ENCODE measurements around the gene CYRIA. TPM values are rescaled to one million over a fixed set of nuclear protein-coding genes. Genes with fewer than 3 reads are reported as not detected.

Gene CYRIA
- total RNA-seq, 2 experiments from 2014 or later: 0.05 to 0.10 TPM

- ChIA-PET POLR2A (no interaction called here), CTCF (no interaction called here)
- no peak for DNase-seq
- Mint-ChIP-seq H3K36me3 (ENCODE audit: low read depth) (no peaks in the 10 kb centered on the region), H3K27me3 (no peaks in the 10 kb centered on the region), H3K4me3 (no peak overlapping the region), H3K27ac (no peak overlapping the region), H3K9me3 (no peaks in the 10 kb centered on the region), H3K4me1 (no peaks in the 10 kb centered on the region)
Measured at GRCh38 chr2:16683576-16683975, 17.9 kb upstream of the CYRIA start.

- Mint-ChIP-seq H3K4me1 (no peaks in the 10 kb centered on the region), H3K27ac (no peak overlapping the region), H3K4me3 (no peak overlapping the region), H3K9me3 (peaks cover 3% of the 10 kb centered on the region), H3K36me3 (ENCODE audit: low read depth) (no peaks in the 10 kb centered on the region), H3K27me3 (no peaks in the 10 kb centered on the region)
- no peak for DNase-seq
- CTCF ChIA-PET: no interaction called here
- POLR2A ChIA-PET: no interaction called here
Measured at GRCh38 chr2:16682431-16683118, 16.9 kb upstream of the CYRIA start.

GRCh38 chr2:16680781-16681180, 15.1 kb upstream of the CYRIA start:
- H3K27ac Mint-ChIP-seq: no peak overlapping the region
- DNase-seq: no peak
- CTCF ChIA-PET: no interaction called here
- no peaks in the 10 kb centered on the region for H3K36me3 Mint-ChIP-seq (ENCODE audit: low read depth)
- no peak overlapping the region for H3K4me3 Mint-ChIP-seq
- peaks cover 2% of the 10 kb centered on the region for H3K27me3 Mint-ChIP-seq
- H3K9me3 Mint-ChIP-seq: peaks cover 3% of the 10 kb centered on the region
- no peaks in the 10 kb centered on the region for H3K4me1 Mint-ChIP-seq
- POLR2A ChIA-PET: no interaction called here

- ChIA-PET POLR2A (no interaction called here), CTCF (no interaction called here)
- Mint-ChIP-seq H3K9me3 (peaks cover 3% of the 10 kb centered on the region), H3K4me3 (no peak overlapping the region), H3K36me3 (ENCODE audit: low read depth) (no peaks in the 10 kb centered on the region), H3K4me1 (no peaks in the 10 kb centered on the region), H3K27me3 (peaks cover 3% of the 10 kb centered on the region), H3K27ac (no peak overlapping the region)
- DNase-seq: no peak
Measured at GRCh38 chr2:16680304-16680703, 14.7 kb upstream of the CYRIA start.

GRCh38 chr2:16678964-16679363, 13.3 kb upstream of the CYRIA start:
- no peak overlapping the region for H3K27ac Mint-ChIP-seq

GRCh38 chr2:16677875-16678274, 12.2 kb upstream of the CYRIA start:
- H3K9me3 Mint-ChIP-seq: peaks cover 3% of the 10 kb centered on the region
- no peaks in the 10 kb centered on the region for H3K4me1 Mint-ChIP-seq
- H3K27ac Mint-ChIP-seq: no peak overlapping the region
- no peak for DNase-seq
- H3K36me3 Mint-ChIP-seq (ENCODE audit: low read depth): no peaks in the 10 kb centered on the region
- H3K27me3 Mint-ChIP-seq: peaks cover 3% of the 10 kb centered on the region
- ChIA-PET CTCF (no interaction called here), POLR2A (no interaction called here)
- H3K4me3 Mint-ChIP-seq: no peak overlapping the region

More at GRCh38 chr2:16678964-16679363, 13.3 kb upstream of the CYRIA start:
- Mint-ChIP-seq H3K36me3 (ENCODE audit: low read depth) (no peaks in the 10 kb centered on the region), H3K4me3 (no peak overlapping the region), H3K27me3 (peaks cover 3% of the 10 kb centered on the region), H3K4me1 (no peaks in the 10 kb centered on the region), H3K9me3 (peaks cover 3% of the 10 kb centered on the region)
- POLR2A ChIA-PET: no interaction called here
- no peak for DNase-seq
- CTCF ChIA-PET: no interaction called here

- Mint-ChIP-seq H3K4me1 (no peaks in the 10 kb centered on the region), H3K27ac (no peak overlapping the region), H3K9me3 (peaks cover 3% of the 10 kb centered on the region), H3K36me3 (ENCODE audit: low read depth) (no peaks in the 10 kb centered on the region), H3K4me3 (no peak overlapping the region), H3K27me3 (peaks cover 7% of the 10 kb centered on the region)
- DNase-seq: no peak
- CTCF ChIA-PET: no interaction called here
- POLR2A ChIA-PET: no interaction called here
Measured at GRCh38 chr2:16675781-16676180, 10.1 kb upstream of the CYRIA start.

GRCh38 chr2:16674154-16674553, 8.5 kb upstream of the CYRIA start:
- Mint-ChIP-seq H3K4me1 (no peaks in the 10 kb centered on the region), H3K36me3 (ENCODE audit: low read depth) (no peaks in the 10 kb centered on the region), H3K9me3 (peaks cover 3% of the 10 kb centered on the region), H3K27ac (no peak overlapping the region), H3K27me3 (peaks cover 7% of the 10 kb centered on the region), H3K4me3 (no peak overlapping the region)
- no peak for DNase-seq
- ChIA-PET POLR2A (no interaction called here), CTCF (no interaction called here)

- Mint-ChIP-seq H3K27me3 (peaks cover 12% of the 10 kb centered on the region), H3K4me1 (no peaks in the 10 kb centered on the region), H3K9me3 (no peaks in the 10 kb centered on the region), H3K27ac (no peak overlapping the region), H3K4me3 (no peak overlapping the region), H3K36me3 (ENCODE audit: low read depth) (no peaks in the 10 kb centered on the region)
- no peak for DNase-seq
- ChIA-PET POLR2A (no interaction called here), CTCF (no interaction called here)
Measured at GRCh38 chr2:16671760-16672159, 6.1 kb upstream of the CYRIA start.

GRCh38 chr2:16669388-16669787, 3.8 kb upstream of the CYRIA start:
- CTCF ChIA-PET: no interaction called here
- H3K27me3 Mint-ChIP-seq: peaks cover 28% of the 10 kb centered on the region
- H3K27ac Mint-ChIP-seq: no peak overlapping the region
- POLR2A ChIA-PET: no interaction called here
- H3K4me1 Mint-ChIP-seq: peaks cover 16% of the 10 kb centered on the region
- no peak overlapping the region for H3K4me3 Mint-ChIP-seq
- no peaks in the 10 kb centered on the region for H3K9me3 Mint-ChIP-seq
- no peaks in the 10 kb centered on the region for H3K36me3 Mint-ChIP-seq (ENCODE audit: low read depth)
- DNase-seq: no peak

GRCh38 chr2:16666449-16666801, 791 bp upstream of the CYRIA start:
- POLR2A ChIA-PET: no interaction called here
- no peak for DNase-seq
- H3K27ac Mint-ChIP-seq: no peak overlapping the region
- no peaks in the 10 kb centered on the region for H3K9me3 Mint-ChIP-seq
- H3K4me1 Mint-ChIP-seq: peaks cover 21% of the 10 kb centered on the region
- no peaks in the 10 kb centered on the region for H3K36me3 Mint-ChIP-seq (ENCODE audit: low read depth)
- peak overlapping the region; percentile 67 for H3K4me3 Mint-ChIP-seq
- H3K27me3 Mint-ChIP-seq: peaks cover 34% of the 10 kb centered on the region
- CTCF ChIA-PET: no interaction called here

GRCh38 chr2:16664809-16665747, 556 bp downstream of the CYRIA start:
- H3K27me3 Mint-ChIP-seq: peaks cover 36% of the 10 kb centered on the region
- POLR2A ChIA-PET: no interaction called here
- no peak for DNase-seq
- peaks cover 21% of the 10 kb centered on the region for H3K4me1 Mint-ChIP-seq
- H3K36me3 Mint-ChIP-seq (ENCODE audit: low read depth): no peaks in the 10 kb centered on the region
- CTCF ChIA-PET: no interaction called here
- H3K4me3 Mint-ChIP-seq: peak overlapping the region; percentile 43
- H3K9me3 Mint-ChIP-seq: no peaks in the 10 kb centered on the region
- no peak overlapping the region for H3K27ac Mint-ChIP-seq

- ChIA-PET POLR2A (no interaction called here), CTCF (no interaction called here)
- Mint-ChIP-seq H3K27me3 (peaks cover 36% of the 10 kb centered on the region), H3K4me1 (peaks cover 21% of the 10 kb centered on the region), H3K9me3 (no peaks in the 10 kb centered on the region), H3K27ac (no peak overlapping the region), H3K36me3 (ENCODE audit: low read depth) (no peaks in the 10 kb centered on the region), H3K4me3 (no peak overlapping the region)
- no peak for DNase-seq
Measured at GRCh38 chr2:16664052-16664731, 1.4 kb downstream of the CYRIA start.
